Epidermal melanocyte (primary cell): Measurements from ENCODE around the gene GRAP.

Source experiments
- DNase-seq: peaks from one replicate; pipeline ENCODE4 v3.0.0; 2011; ENCODE audit warnings: low spot score; ENCODE audit not compliant: insufficient read length

The GRAP gene

DNA sequence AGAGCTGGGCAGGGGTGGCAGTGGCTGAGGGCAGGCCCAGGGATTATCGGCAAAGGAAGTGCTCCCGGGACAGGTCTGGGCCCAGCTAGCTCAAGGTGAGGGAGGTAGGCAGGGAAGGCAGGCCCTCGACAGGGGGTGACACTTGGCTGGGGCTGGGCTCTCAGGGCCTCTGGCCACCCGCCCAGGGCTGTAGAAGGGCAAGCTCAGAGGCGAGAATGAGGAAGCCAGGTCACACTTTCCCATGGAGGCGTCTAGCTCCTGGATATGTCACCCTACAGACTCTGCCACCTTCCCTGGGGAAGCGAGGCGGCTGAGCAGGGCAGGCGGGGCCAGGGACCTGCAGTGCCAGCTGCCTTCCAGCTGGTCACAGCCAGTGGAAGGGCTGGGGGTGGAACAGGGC is 61.3 kb downstream of the GRAP start:
- DNase-seq, result no peak

DNA sequence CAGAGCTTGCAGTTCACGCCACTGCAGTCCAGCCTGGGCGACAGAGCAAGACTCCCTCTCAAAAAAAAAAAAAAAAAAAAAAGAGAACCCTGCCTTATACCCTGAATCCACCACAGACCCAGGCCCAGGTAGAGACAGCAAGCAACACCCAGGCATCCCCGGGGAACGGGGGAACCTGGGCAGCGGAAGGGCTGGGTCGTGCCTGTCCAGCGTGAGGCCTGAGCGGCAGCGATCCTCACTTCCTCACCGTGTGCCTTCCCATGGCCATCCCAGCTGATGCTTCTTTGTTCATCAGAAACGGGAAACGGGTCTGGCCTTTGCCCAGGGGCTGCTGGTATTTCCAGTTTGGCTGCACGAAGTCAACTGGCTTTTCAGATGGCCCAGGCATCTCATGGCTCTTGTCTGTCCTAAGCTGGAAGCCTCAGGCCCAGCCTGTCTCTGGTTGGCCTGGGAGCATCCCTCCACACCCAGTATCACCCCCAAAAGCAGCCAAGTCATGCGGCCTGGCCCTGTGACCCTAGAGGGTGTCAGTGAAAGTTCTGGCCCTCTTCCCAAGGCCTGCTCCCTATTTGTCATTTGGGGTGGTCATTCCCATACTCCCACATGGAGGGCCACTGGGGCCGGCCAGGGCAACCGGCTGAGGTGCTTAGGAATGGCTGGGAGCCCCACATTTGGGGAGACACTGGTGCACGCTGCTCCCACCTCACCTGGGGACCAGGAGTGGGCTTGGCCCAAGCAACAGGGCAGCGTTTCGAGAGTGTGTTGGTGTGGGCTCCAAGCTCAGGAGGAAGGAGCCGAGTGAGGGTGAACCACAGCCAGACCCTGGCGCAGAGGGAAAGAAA is 62.3 kb downstream of the GRAP start:
- no peak for DNase-seq

DNA sequence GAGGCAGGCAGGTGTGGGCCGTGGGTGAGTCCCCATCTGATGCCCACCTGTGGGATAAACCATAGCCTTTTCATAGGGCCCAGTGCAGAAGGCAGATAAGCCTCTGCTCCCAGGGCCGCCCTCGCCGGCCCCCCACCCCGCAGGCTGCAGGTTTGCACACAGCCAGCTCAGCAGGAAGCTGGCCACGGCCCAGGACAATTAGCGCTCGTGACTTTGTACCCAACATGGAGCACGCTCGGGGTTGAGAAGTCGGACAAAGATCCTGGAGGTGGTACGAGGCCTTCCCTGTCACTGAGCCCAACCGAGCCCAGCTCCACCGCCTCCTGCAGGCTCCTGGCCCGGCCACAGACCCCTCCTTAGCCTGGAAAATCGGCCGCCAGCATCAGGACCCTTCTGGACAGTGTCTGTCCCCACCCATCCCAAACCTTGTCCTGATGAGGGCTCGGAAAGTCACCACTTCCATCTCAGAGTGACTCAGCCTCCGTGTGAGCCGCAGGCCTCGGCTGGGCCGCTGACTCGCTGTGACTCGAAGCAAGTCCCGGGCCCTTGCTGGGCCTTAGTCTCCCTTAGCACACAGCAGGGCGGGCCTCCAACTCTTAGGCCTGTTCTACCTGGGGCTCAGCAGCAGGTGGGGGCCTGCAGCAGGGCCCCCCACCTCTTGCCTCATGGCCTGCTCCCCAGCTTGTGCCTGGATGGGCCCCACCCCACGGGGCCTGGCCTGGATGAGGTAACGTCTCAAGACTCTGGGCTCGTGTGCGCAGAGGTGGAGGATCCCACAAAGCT is 64.9 kb downstream of the GRAP start:
- DNase-seq, result no peak

DNA sequence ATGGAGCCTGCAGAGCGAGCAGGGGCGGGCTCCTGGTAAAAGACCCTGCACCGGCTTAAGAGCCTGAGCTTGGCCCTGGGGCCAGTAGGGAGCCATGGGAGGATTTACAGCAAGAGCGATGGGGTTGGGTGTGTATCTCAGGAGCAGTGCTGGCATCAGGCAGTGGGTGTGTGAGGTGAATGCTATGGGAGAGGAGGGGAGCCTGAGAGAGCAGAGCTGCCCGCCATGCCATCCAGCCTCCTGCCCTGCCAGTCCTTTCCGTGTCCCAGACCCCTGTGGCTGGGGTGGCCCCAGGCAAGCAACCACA is 65.5 kb downstream of the GRAP start:
- no peak for DNase-seq

DNA sequence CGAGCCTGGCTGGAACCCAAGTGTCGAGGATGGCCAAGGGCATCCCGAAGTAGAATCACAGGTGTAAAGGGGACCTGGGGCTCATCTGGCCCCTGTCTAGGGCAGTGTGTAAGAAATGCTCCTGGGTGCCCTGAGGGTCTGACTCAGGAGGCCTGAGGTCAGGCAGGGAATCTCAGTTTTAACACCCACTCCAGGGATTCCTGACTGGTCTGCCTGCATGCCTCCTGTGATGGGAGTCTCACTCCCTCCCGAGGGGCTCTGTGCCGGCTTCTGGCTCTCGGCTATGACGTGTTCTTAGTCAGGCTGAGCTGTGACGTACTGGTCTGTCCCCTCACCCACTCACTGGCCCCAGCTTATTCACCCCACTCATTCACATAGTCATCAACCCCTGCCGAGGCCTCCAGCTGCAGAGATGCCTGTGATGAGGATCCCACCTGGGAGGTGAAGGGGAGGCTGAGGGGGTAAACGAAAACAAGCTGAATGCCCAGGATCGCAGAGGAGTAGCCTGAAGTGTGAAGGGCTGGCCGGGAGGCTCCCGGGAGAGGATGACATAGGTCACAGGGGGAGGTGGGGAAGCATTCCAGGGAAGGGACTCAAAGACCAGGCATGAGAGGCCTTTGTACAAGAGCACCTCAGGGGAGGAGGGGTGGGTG is 65.9 kb downstream of the GRAP start:
- DNase-seq, result no peak

DNA sequence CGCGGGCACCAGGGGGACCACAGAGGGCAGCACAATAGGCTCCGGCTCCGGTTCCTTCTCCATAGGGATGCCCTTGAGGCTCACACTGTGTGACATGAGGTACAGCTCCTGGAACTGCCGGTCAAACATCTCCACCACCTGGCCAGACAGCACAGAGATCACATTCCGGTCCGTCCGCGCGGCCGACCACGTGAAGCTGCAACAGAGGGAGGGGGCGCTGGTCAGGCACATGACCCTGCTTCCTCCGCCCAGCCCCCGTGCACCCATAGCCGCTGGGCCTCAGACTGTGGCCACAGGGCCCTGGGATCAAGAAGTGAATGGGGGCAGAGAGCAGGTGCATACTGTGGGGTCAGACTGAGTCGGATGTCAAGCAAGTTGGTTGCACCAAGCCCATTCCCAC is 68.1 kb downstream of the GRAP start:
- DNase-seq, result no peak

DNA sequence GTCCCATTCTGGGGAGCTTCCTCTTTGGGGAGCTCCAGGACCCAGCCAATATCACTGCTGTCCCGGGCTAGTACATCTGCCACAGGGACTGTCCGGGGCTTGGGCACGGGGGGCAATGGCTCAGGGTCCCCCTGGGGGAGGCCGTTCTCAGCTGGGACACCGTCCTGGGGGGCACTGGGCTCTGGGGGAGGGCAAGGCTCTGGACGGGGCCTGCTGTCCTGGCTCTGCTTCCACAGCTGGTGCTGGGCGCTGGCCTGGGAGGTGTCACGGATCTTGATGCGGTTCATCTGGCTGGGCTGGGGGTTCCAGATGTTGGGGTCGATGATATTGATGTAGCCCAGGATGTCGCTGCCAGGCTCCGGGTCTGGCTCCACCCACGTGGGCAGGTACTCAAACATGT is 68.7 kb downstream of the GRAP start:
- no peak for DNase-seq

DNA sequence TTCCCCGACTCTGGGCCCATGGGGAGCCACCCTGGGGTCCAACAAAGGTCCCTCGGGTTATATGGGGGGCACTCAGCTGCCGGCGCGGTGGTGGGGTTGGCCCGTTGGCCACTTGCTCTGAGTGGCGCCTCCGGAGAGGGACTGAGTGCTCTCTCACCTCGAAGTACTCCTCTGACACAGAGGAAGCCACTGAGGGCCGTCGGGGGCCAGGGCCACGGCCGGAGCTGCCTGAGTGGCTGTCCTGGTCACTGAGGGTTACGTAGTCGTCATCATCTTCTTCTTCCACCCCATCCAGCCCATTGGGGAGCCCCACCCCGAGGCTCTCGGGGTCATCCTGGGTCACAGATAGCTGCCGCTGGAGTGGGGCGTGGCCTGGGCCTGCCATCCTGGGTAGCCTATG is 69.1 kb downstream of the GRAP start:
- DNase-seq, result no peak

DNA sequence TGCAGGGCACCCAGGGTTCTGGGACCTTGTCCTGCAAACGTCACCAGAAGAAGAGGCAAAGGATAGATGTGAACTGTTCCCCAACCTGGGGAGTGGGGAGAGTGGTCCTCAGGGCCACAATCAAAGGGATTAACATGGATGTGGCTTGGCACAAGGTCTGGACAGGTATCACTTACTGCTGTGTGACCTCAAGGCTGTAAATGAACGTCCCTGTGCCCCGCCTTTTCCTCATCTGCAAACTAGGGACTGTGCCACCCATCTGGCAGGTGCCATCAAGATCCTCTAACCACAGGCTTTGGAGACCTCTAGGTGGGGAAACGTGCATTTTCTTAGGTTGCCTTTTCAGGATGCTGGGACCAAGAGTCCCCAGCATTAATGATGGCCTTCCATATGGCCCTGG is 69.7 kb downstream of the GRAP start:
- DNase-seq, result no peak

DNA sequence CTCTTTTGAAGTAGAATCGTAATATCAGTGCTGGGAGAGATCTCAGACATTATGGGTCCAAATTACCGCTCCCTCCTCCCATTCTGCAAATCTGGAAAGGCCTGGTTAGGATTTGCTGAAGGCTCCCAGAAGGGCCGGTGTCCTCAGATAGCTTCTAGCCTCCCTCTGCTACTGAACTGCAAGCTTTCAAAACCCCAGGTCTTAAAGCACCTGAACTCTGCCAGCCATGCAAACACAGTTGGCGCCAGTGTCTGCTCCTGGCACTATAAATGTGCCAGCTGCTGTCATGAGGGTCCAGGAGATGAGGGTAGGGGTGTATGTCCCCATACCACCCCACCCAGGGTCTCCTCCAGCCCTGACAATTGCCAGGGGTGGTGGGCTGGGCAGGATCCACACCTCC is 70.6 kb downstream of the GRAP start:
- no peak for DNase-seq

DNA sequence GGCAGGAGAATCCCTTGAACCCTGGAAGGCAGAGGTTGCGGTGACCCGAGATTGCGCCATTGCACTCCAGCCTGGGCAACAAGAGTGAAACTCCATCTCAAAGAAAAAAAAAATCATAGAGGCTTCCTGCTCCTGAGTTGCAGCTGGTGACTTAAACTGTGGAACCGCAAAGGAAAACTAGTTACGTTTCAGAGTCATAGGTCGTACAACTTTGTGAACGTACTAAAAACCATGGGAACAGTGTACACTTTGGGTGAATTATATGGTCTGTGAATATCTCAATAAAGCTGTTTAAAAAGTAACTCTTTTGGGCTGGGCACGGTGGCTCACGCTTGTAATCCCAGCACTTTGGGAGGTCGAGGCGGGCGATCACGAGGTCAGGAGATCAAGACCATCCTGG is 71.2 kb downstream of the GRAP start:
- DNase-seq, result no peak

DNA sequence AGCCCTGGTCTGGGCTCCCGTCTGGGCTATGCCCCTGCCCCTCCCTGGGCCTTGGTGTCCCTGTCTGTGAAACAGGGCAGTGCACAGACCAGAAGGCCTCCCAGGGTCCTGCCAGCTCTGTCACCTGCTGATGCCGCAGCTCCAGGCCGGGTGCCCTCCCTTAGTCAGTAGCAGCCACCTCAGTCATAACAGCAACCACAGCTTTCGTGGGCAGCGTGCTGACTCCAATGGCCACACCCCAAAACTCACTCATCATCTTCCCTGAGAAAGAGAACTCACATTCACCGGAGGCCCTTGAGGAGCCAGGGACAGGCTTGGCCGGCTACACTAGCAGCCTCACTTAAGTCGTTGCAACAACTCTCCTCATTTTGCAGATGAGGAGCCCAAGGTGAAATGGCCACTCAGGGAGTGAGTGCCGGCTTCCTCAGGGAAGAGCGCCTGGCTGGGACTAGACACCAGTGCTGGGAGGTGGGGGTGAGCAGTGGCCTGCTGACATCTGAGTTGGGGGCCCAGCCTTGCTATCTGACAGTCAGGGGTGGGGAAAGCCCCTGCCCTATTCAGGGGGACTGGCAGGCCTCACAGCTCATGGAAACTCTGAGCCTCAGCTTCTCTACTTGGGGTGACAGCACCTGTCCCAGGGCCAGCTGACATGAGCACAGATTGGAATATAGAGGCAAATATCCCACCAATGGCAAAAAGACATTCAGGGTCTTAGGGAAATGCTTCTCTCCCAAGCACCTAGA is 72.2 kb downstream of the GRAP start:
- no peak for DNase-seq

DNA sequence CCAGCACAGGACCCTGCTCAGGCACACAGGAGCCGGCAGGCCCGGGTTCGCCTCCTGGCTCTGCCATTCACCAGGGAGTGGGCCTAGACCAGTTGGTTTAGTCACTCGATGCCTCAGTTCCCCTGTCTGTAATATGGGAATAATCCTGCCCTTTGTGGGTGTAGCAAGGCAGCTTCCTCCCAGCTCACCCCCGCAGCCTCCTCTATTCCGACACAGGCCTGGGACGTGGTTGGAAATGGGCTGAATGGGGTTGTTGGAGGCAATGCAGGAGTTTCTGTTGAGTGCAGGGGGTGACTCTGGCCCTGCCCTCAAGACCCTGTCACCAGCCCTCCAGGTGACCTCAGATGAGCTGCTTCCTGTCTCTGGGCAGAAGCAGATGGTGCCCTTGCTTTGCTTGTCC is 75.0 kb downstream of the GRAP start:
- no peak for DNase-seq
